Osteoblast (primary cell): ENCODE data around the gene SLC49A3. TPM values are rescaled to one million over a fixed set of nuclear protein-coding genes. Genes with fewer than 3 reads are reported as not detected.

Experiments
- DNase-seq: peaks from one replicate; pipeline ENCODE4 v3.0.0; 2011; ENCODE audit warnings: low spot score, mixed read lengths; ENCODE audit not compliant: insufficient read length; ENCODE audit errors: missing footprints
- H2AFZ ChIP-seq: 2 replicates; pipeline ENCODE4 v1.6.0; 2011; ENCODE audit warnings: mild to moderate bottlenecking, low read length
- H3K27ac ChIP-seq: 2 replicates; pipeline ENCODE4 v1.5.1; 2011; ENCODE audit warnings: mild to moderate bottlenecking, low read depth, low read length, moderate library complexity
- H3K27me3 ChIP-seq: 2 replicates; pipeline ENCODE4 v1.6.0; 2012; ENCODE audit warnings: mild to moderate bottlenecking, control low read depth, inconsistent platforms, low read length, moderate library complexity; ENCODE audit not compliant: insufficient read depth
- H3K36me3 ChIP-seq: 2 replicates; pipeline ENCODE4 v1.5.1; 2011; ENCODE audit warnings: mild to moderate bottlenecking, low read length, control low read depth, moderate library complexity; ENCODE audit not compliant: insufficient read depth
- H3K4me1 ChIP-seq: 2 replicates; pipeline ENCODE4 v1.5.1; 2011; ENCODE audit warnings: mild to moderate bottlenecking, low read length, control low read depth, moderate library complexity; ENCODE audit not compliant: insufficient read depth
- H3K4me2 ChIP-seq: 2 replicates; pipeline ENCODE4 v1.6.0; 2011; ENCODE audit warnings: mild to moderate bottlenecking, low read length; ENCODE audit not compliant: insufficient read depth
- H3K4me3 ChIP-seq: fragments of 200-600 bp; sonication (generic); 3 replicates; pipeline ENCODE4 v1.5.1; 2012; ENCODE audit warnings: mild to moderate bottlenecking, low read length, inconsistent platforms; ENCODE audit not compliant: insufficient read depth
- H3K79me2 ChIP-seq: 2 replicates; pipeline ENCODE4 v1.6.0; 2012; ENCODE audit warnings: mild to moderate bottlenecking, low read length, control low read depth, inconsistent platforms; ENCODE audit not compliant: insufficient read depth
- H3K9me3 ChIP-seq: 2 replicates; pipeline ENCODE4 v1.5.1; 2011; ENCODE audit warnings: low read depth, low read length, control low read depth
- H4K20me1 ChIP-seq: 2 replicates; pipeline ENCODE4 v1.6.0; 2012; ENCODE audit warnings: mild to moderate bottlenecking, low read length, control low read depth; ENCODE audit not compliant: insufficient read depth
- CTCF ChIP-seq: IDR thresholded peaks from 2 replicates; pipeline ENCODE4 v1.5.1; 2011; ENCODE audit warnings: mild to moderate bottlenecking, low read depth, low read length, moderate library complexity; ENCODE audit errors: extremely low read depth
- total RNA-seq: library from RNA; depleted of rRNA; stranded (reverse); fragments of >200 nt; gene quantifications from 2 replicates; pipeline ENCODE4 v1.2.3, GENCODE V29; 2012

SLC49A3 gene
- total RNA-seq, 1 donor: 11.6 TPM

- H3K4me2 ChIP-seq: no peak overlapping the region
- no peaks in the 10 kb centered on the region for H3K79me2 ChIP-seq
- DNase-seq: peak; percentile 74
- TF ChIP-seq CTCF: no peak
- H2AFZ ChIP-seq: no peak overlapping the region
- no peaks in the 10 kb centered on the region for H3K36me3 ChIP-seq
- peaks cover 13% of the 10 kb centered on the region for H3K27me3 ChIP-seq
- H3K9me3 ChIP-seq: no peaks in the 10 kb centered on the region
- H4K20me1 ChIP-seq: no peaks in the 10 kb centered on the region
- no peaks in the 10 kb centered on the region for H3K4me1 ChIP-seq
- H3K27ac ChIP-seq: no peak overlapping the region
- H3K4me3 ChIP-seq: no peak overlapping the region
These were observed 26.8 kb downstream of the SLC49A3 start for GRCh38 chr4:661881-662761.

- Histone ChIP-seq H3K4me3 (no peak overlapping the region), H3K27ac (no peak overlapping the region), H3K36me3 (no peaks in the 10 kb centered on the region), H3K27me3 (peaks cover 13% of the 10 kb centered on the region), H4K20me1 (no peaks in the 10 kb centered on the region), H3K4me1 (no peaks in the 10 kb centered on the region), H3K79me2 (no peaks in the 10 kb centered on the region), H3K4me2 (no peak overlapping the region), H2AFZ (no peak overlapping the region), H3K9me3 (no peaks in the 10 kb centered on the region)
- TF ChIP-seq CTCF: no peak
- DNase-seq: peak; percentile 78
These were observed 27.7 kb downstream of the SLC49A3 start for GRCh38 chr4:661231-661630.

GRCh38 chr4:660401-660800 lies 28.6 kb downstream of the SLC49A3 start:
- DNase-seq: peak; percentile 72
- Histone ChIP-seq H3K9me3 (no peaks in the 10 kb centered on the region), H3K4me1 (no peaks in the 10 kb centered on the region), H3K79me2 (no peaks in the 10 kb centered on the region), H2AFZ (no peak overlapping the region), H3K4me3 (no peak overlapping the region), H3K36me3 (no peaks in the 10 kb centered on the region), H3K4me2 (no peak overlapping the region), H3K27me3 (peaks cover 13% of the 10 kb centered on the region), H3K27ac (no peak overlapping the region), H4K20me1 (no peaks in the 10 kb centered on the region)
- no peak for TF ChIP-seq CTCF

GRCh38 chr4:659851-660250 lies 29.1 kb downstream of the SLC49A3 start:
- DNase-seq: peak; percentile 62

More at GRCh38 chr4:659851-660250, 29.1 kb downstream of the SLC49A3 start:
- peaks cover 13% of the 10 kb centered on the region for H3K27me3 ChIP-seq
- no peaks in the 10 kb centered on the region for H3K9me3 ChIP-seq
- H3K4me1 ChIP-seq: no peaks in the 10 kb centered on the region
- no peak overlapping the region for H2AFZ ChIP-seq
- H3K27ac ChIP-seq: no peak overlapping the region
- no peaks in the 10 kb centered on the region for H3K79me2 ChIP-seq
- no peaks in the 10 kb centered on the region for H4K20me1 ChIP-seq
- H3K4me3 ChIP-seq: no peak overlapping the region
- TF ChIP-seq CTCF: no peak
- no peak overlapping the region for H3K4me2 ChIP-seq
- H3K36me3 ChIP-seq: no peaks in the 10 kb centered on the region
